HFFc6 (cell line): ENCODE results near the gene NCAPG. TPM values are rescaled to one million over a fixed set of nuclear protein-coding genes. Genes with fewer than 3 reads are reported as not detected.

ENCODE experiments used
- DNase-seq: peaks from one replicate; pipeline ENCODE4 v3.0.0-alpha.2; 2018
- H3K27ac Mint-ChIP-seq: 2 replicates; pipeline ENCODE4 v1.8.0; 2020; ENCODE audit warnings: mild to moderate bottlenecking, mixed read lengths
- H3K27me3 Mint-ChIP-seq: 2 replicates; pipeline ENCODE4 v1.8.0; 2021; ENCODE audit warnings: mild to moderate bottlenecking, moderate library complexity, mixed read lengths; ENCODE audit not compliant: insufficient read depth
- H3K36me3 Mint-ChIP-seq: 2 replicates; pipeline ENCODE4 v1.8.0; 2021; ENCODE audit warnings: low read depth, mixed read lengths
- H3K4me1 Mint-ChIP-seq: 2 replicates; pipeline ENCODE4 v1.8.0; 2020; ENCODE audit warnings: low read depth, mixed read lengths
- H3K4me3 Mint-ChIP-seq: 2 replicates; pipeline ENCODE4 v1.8.0; 2020; ENCODE audit warnings: mild to moderate bottlenecking, moderate library complexity, mixed read lengths
- H3K9me3 Mint-ChIP-seq: 2 replicates; pipeline ENCODE4 v1.8.0; 2020; ENCODE audit warnings: mild to moderate bottlenecking, mixed read lengths
- total RNA-seq, 6 experiments: library from RNA; stranded (reverse); fragmentation: NEBNext Ultra II Directional; extraction: Animal tissue kit (Norgen Biotek cat#: 25700); gene quantifications; 2 replicates in 1 of 6; 3 replicates in 5 of 6; pipeline ENCODE4 v1.2.3, GENCODE V29; 2021
- TF ChIP-seq, protein P1 (sequence below): fragments of 200-600 bp; sonication (generic); IDR thresholded peaks from 2 replicates; pipeline ENCODE4 v1.5.0; 2021; ENCODE audit warnings: antibody characterized with exemption, mild to moderate bottlenecking

NCAPG gene
- total RNA-seq, 6 experiments from 2014 or later, result 16.2 to 39.2 (median 32.7) TPM

DNA sequence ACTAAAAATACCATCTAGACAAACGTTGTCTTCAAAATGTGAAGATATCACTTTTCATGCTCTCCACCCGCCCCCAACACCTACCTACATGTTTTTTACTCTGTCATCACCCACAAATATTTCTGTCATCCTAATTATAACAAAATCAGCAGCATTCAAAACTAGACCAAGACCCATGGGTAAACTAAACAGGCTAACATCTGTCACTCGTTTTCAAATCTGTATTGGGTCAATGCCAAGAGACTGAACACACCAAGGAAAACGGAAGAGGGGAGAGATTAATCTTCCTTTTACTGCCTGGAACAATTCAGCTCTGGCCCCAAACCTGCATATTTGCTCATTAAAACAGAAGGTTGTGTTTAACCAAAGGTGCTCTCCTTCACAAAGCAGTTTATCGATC, 46.8 kb upstream of the NCAPG start:
- Mint-ChIP-seq H3K36me3 (peaks cover 5% of the 10 kb centered on the region; the same call in 1 of the 2 replicates), H3K4me3 (no peak overlapping the region), H3K27ac (no peak overlapping the region), H3K27me3 (peaks cover 9% of the 10 kb centered on the region), H3K9me3 (peaks cover 9% of the 10 kb centered on the region), H3K4me1 (no peaks in the 10 kb centered on the region)
- DNase-seq, result no peak
- TF ChIP-seq, protein P1, sequence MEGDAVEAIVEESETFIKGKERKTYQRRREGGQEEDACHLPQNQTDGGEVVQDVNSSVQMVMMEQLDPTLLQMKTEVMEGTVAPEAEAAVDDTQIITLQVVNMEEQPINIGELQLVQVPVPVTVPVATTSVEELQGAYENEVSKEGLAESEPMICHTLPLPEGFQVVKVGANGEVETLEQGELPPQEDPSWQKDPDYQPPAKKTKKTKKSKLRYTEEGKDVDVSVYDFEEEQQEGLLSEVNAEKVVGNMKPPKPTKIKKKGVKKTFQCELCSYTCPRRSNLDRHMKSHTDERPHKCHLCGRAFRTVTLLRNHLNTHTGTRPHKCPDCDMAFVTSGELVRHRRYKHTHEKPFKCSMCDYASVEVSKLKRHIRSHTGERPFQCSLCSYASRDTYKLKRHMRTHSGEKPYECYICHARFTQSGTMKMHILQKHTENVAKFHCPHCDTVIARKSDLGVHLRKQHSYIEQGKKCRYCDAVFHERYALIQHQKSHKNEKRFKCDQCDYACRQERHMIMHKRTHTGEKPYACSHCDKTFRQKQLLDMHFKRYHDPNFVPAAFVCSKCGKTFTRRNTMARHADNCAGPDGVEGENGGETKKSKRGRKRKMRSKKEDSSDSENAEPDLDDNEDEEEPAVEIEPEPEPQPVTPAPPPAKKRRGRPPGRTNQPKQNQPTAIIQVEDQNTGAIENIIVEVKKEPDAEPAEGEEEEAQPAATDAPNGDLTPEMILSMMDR, result no peak

GRCh38 chr4:17765514-17766286, 45.1 kb upstream of the NCAPG start:
- peaks cover 9% of the 10 kb centered on the region for H3K9me3 Mint-ChIP-seq
- TF ChIP-seq, protein P1, result no peak
- peaks cover 3% of the 10 kb centered on the region for H3K27me3 Mint-ChIP-seq
- no peaks in the 10 kb centered on the region for H3K4me1 Mint-ChIP-seq
- no peak overlapping the region for H3K27ac Mint-ChIP-seq
- peaks cover 5% of the 10 kb centered on the region; the same call in 1 of the 2 replicates for H3K36me3 Mint-ChIP-seq
- no peak for DNase-seq
- H3K4me3 Mint-ChIP-seq, result no peak overlapping the region

- no peak for DNase-seq
- Mint-ChIP-seq H3K9me3 (peaks cover 9% of the 10 kb centered on the region), H3K4me1 (no peaks in the 10 kb centered on the region), H3K27me3 (peaks cover 3% of the 10 kb centered on the region), H3K36me3 (peaks cover 5% of the 10 kb centered on the region; the same call in 1 of the 2 replicates), H3K4me3 (no peak overlapping the region), H3K27ac (no peak overlapping the region)
- TF ChIP-seq, protein P1, result no peak
These were observed 43.8 kb upstream of the NCAPG start for GRCh38 chr4:17766826-17767458.

- no peak for DNase-seq
These were observed 41.2 kb upstream of the NCAPG start for GRCh38 chr4:17769406-17770174.

DNA sequence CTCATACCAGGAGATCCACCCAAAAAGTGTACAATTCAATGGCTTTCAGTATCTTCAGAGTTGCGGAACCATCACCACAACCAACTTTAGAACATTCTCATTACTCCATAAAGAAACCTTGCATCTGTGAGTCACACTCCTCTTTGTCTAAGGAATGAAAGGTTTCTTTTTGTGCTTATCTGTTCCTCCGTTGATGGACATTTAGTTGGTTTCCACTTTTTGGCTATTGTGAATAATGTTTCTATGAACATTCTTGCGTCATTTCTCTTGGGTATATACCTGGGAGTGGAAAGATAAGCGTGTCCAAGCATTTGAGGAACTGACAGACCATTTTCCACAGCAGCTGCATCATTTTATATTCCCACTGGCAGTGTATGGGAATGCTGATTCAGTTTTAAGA, 39.9 kb upstream of the NCAPG start:
- Mint-ChIP-seq H3K27me3 (peaks cover 6% of the 10 kb centered on the region), H3K4me1 (peaks cover 7% of the 10 kb centered on the region), H3K36me3 (peaks cover 3% of the 10 kb centered on the region; the same call in 1 of the 2 replicates), H3K4me3 (no peak overlapping the region), H3K9me3 (peaks cover 7% of the 10 kb centered on the region), H3K27ac (no peak overlapping the region)
- no peak for DNase-seq
- TF ChIP-seq, protein P1, result no peak

More at GRCh38 chr4:17769406-17770174, 41.2 kb upstream of the NCAPG start:
- peaks cover 9% of the 10 kb centered on the region for H3K9me3 Mint-ChIP-seq
- H3K4me3 Mint-ChIP-seq, result no peak overlapping the region
- H3K27me3 Mint-ChIP-seq, result peaks cover 5% of the 10 kb centered on the region
- H3K27ac Mint-ChIP-seq, result no peak overlapping the region
- H3K4me1 Mint-ChIP-seq, result peaks cover 7% of the 10 kb centered on the region
- peaks cover 5% of the 10 kb centered on the region; the same call in 1 of the 2 replicates for H3K36me3 Mint-ChIP-seq
- TF ChIP-seq, protein P1, result no peak
